GM12874 (cell line): ENCODE data around the gene PPP1CA.

ENCODE experiments used
- TF ChIP-seq, protein P1 (sequence below): IDR thresholded peaks from 2 replicates; pipeline ENCODE4 v1.5.1; 2011; ENCODE audit warnings: low read depth, mild to moderate bottlenecking, control low read depth, low read length, moderate library complexity; ENCODE audit not compliant: insufficient read depth

PPP1CA gene

DNA sequence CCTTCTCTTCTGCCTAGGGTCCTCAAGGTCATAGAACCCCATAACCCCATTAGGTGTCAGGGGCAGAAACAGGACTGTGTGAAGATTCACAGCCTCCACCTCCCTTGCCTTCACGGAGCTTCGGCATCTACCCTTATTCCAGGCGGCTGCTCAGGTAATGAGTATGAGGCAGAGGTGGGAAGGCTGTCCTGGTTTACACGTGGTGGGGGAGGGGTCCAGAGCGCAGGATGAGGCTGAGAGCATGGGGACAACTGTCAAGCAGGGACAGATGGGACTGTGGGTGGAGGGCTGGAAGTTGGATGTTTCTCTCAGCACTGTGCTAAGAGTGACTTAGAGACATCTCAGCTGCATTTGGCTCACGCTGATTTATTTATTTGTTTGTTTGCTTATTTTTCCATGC, 14.1 kb downstream of the PPP1CA start:
- TF ChIP-seq, protein P1, sequence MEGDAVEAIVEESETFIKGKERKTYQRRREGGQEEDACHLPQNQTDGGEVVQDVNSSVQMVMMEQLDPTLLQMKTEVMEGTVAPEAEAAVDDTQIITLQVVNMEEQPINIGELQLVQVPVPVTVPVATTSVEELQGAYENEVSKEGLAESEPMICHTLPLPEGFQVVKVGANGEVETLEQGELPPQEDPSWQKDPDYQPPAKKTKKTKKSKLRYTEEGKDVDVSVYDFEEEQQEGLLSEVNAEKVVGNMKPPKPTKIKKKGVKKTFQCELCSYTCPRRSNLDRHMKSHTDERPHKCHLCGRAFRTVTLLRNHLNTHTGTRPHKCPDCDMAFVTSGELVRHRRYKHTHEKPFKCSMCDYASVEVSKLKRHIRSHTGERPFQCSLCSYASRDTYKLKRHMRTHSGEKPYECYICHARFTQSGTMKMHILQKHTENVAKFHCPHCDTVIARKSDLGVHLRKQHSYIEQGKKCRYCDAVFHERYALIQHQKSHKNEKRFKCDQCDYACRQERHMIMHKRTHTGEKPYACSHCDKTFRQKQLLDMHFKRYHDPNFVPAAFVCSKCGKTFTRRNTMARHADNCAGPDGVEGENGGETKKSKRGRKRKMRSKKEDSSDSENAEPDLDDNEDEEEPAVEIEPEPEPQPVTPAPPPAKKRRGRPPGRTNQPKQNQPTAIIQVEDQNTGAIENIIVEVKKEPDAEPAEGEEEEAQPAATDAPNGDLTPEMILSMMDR = no peak

DNA sequence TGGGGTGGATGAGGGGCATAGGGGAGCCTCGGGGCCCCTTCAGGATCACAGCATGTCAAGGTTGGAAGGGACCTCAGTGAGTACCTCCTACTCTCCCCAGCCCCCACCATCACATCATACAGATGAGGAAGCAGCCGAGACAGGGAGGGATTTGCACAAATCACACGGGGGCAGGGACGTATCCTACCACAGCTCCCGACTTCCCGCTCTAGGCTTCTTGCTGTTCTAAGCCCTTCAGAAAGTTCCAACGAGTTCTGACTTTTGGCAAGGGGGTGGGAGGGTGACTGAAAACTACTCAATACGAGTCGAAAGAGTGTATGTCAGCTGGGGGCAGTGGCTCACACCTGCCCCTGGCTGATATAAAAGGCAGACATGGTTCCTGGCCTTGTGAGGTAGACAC, 14.6 kb downstream of the PPP1CA start:
- TF ChIP-seq, protein P1 = no peak

DNA sequence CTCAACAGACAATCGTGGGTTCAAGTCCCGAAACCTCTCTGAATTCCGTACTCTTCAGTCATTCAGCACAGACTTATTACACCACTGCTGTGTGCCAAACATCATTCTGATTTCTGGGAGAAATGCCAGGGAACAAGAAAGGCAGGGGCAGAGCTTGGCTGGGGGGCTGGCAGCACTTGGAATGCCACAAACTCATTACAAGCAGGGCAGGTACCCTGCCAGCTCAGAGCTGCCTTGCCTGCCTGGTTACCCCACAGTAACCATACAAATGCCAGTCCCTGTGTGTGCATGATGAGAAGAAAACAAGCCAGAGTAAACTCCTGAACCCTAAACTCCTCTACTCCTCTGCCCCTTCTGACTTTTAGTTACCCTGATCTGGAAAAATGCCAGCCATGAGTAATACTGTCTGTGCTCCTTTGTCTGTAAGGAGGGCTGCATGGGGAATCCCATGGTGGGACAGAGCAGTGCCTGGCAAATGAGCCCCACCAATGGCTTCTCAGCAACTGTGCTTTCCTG, 16.7 kb downstream of the PPP1CA start:
- TF ChIP-seq, protein P1 = no peak

DNA sequence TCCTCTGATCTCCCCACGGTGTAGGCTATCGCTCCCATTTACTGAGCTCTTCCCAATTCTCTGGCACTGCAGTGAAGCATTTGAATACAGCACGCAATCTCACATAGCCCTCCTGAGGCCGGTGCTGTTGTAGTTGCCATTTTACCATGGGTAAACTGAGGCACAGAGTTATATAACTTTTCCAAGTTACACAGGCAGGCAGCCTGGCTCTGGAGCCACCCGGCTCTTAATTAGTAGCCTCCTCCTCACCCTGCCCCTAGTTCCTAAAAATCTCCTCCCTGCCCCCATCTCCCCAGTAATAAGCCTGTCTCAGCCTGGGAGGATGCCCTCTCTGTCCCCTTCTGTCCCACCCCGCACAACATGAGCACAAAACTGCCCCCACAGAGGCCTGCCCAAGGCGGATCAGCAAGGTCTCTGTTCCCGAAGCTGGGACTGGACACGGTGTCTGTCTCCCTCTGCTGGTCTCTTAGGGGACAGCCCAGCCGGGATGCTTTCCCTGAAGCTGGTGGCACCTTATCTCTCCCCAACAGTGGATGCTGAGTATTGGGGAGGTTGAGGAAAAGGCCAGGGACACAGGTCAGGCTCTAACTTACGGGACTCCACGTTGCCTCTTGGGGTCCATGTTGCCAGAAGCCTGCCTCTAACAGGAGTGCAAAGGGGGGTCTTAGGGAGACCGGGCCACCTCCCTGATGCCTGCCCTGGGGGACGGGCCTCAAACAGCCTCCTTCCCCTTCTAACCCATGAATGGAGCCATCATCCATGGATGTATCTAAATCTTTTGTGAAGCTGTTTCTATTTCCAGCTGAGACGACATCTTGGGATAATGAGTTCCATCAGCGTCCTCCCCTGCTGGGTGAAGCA, 19.2 kb downstream of the PPP1CA start:
- TF ChIP-seq, protein P1 = peak; percentile 97

DNA sequence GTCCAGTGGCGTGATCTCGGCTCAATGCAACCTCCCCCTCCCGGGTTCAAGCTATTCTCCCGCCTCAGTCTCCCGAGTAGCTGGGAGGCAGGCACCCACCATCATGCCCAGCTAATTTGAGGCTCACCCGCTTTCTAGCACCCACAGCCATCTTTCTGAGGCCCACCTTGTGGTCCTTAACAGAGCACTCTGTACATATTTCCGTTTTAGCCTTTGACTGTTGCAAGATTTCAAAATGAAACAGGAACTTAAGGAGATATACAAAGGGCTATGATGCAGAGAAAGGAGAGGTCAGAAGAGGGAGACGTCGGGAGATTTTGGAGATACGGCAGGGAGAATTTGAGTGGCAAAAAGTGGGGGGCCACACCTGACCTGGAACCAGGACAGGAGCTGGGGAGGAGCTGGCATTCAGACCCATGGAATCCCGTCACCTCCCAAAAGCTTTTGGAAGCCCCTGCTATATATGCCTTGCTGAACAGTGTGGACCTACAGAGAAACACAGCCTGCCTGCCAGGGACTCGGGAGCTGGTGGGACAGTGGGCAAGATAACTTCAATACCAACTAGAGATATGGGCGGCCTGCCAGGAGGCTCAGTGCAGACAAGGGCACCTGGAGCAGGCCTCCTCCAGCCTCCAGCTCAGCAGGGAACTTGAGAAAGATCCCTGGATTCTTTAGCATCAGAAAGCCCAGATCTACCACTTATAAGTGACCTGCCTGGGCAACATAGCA, 20.2 kb downstream of the PPP1CA start:
- TF ChIP-seq, protein P1 = no peak

DNA sequence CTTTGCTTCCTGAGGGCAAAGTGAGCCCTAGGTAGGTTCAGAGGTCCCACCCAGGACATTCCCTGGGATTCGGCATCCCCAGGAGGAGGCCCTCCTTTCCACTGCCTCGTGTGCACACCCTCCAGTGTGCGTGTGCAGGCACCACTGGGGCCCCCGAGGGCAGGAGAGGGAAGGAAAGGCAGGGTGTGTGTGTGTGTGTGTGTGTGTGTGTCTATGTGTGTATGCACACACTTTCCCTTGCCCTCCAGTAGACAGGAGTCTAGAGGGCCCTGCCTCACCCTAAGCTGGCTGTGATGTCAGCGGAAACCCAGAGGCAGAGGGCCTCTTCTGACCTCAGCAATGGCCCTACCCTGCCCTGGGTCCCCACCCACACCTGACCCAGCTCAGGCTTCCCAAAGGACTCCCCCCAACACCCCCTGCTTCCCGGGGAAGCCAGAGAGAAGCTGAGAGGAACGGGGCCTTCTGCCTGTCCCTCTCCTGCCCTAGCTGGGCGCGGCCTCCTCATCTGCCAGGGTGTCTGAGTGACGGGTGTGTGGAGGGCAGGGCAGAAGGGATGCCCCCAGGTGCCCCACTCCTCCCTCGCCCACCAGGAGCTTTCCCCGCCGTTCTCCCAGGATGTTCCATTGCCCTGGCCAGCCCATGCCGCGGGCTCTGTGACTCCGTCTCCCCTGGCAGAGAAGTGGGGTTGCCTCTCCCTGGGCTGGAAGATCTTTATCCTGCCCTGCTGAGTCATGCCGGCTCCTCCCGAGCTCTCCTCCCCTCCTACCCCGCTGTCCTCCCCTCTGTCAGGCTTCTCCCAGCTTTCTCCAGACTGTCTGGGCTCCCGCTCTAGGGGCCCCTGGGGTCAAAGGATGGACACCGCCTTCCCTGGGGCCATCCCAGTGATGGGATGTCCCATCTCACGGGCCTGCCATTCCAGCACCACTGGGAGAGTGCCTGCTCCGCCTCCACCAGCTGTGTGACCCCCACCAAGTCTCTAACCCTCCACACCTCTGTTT, 22.3 kb downstream of the PPP1CA start:
- TF ChIP-seq, protein P1 = no peak
